NB4 (cell line): Measurements from ENCODE around the gene EMD.
A peak's percentile ranks its signal among the peaks of the same experiment; 100 is the strongest.

Experiments
- DNase-seq: peaks from one replicate; pipeline ENCODE4 v3.0.0; 2010; ENCODE audit warnings: low read depth
- H3K4me3 ChIP-seq: one replicate; pipeline ENCODE4 v1.5.1; 2011; ENCODE audit warnings: mild to moderate bottlenecking, low read depth, low read length, moderate library complexity
- MYC ChIP-seq: IDR thresholded peaks from 2 replicates; pipeline ENCODE4 v1.6.1; 2011; ENCODE audit warnings: low read depth, low read length
- POLR2A ChIP-seq: IDR thresholded peaks from 2 replicates; pipeline ENCODE4 v1.6.1; 2011; ENCODE audit warnings: mild to moderate bottlenecking; ENCODE audit not compliant: insufficient read length; ENCODE audit errors: extremely low read depth
- TF ChIP-seq, protein P1 (sequence below): IDR thresholded peaks from one replicate; pipeline ENCODE4 v1.5.1; 2012; ENCODE audit warnings: low read depth, low read length
- TF ChIP-seq, protein P2 (sequence below): IDR thresholded peaks from 2 replicates; pipeline ENCODE4 v1.6.1; 2011; ENCODE audit warnings: low read depth, low read length

Gene EMD

DNA sequence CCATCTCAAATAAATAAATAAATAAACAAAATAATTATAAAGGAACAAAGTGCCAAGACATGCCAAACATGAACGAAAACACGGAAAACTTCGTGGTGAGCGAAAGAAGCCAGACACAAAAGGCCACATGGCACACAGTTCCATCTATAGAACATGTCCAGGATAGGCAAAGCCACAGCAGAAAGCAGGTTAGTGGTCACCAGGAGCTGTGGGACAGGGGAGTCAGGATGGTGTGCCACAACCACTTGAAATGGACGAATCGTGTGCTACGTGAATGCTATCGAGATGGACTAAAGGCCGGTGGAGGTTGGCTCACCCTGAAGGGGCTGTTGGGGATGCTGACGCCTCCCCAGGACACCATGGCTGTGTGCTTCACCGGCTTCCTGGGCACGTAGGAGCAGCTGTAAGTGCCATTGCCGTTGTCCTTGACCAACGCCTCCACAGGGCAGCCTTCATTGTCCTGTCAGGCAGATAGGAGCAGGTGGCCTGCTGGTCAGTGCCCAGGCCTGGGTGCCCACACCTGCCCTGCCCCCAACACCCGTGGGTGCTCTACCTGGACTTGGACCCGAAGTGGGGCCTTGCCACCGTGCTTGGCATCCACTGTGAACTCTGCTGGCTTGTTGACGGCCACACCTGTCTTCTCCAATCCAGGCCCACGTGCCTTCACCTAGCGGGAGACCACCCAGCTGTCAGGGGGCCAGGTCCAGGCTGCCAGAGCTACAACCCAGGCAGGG is 15.2 kb upstream of the EMD start:
- no peak for DNase-seq
- TF ChIP-seq, protein P1, sequence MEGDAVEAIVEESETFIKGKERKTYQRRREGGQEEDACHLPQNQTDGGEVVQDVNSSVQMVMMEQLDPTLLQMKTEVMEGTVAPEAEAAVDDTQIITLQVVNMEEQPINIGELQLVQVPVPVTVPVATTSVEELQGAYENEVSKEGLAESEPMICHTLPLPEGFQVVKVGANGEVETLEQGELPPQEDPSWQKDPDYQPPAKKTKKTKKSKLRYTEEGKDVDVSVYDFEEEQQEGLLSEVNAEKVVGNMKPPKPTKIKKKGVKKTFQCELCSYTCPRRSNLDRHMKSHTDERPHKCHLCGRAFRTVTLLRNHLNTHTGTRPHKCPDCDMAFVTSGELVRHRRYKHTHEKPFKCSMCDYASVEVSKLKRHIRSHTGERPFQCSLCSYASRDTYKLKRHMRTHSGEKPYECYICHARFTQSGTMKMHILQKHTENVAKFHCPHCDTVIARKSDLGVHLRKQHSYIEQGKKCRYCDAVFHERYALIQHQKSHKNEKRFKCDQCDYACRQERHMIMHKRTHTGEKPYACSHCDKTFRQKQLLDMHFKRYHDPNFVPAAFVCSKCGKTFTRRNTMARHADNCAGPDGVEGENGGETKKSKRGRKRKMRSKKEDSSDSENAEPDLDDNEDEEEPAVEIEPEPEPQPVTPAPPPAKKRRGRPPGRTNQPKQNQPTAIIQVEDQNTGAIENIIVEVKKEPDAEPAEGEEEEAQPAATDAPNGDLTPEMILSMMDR = no peak
- no peak for TF ChIP-seq MYC
- TF ChIP-seq, protein P2, sequence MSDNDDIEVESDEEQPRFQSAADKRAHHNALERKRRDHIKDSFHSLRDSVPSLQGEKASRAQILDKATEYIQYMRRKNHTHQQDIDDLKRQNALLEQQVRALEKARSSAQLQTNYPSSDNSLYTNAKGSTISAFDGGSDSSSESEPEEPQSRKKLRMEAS = no peak
- no peak for TF ChIP-seq POLR2A
- H3K4me3 ChIP-seq = no peak overlapping the region

DNA sequence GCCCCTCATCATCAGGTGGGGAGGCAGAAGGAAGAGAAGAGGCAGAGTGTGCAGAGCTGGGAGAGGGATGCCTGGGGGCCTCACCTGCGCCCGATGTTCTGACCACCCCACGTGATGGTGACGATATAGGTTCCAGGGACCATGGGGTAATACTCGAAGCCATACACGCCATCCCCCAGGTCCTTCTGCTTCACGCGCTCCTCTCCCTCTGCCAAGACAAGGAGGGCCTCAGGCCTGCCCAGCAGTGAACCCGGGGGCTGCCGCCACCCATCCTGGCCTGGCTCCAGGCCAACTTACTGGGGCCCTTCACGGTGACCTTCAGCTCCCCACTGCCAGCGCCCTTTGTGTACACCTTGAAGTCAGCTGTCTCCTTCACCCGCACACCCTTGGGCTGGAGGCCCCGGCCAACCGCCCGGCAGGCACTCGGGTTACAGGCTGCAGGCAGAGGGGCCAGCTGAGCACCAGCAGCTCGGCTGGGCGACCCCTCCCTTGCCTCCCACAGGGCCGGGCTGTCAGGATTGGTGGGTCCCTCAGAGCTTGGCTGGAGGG is 14.0 kb upstream of the EMD start:
- no peak for DNase-seq
- no peak overlapping the region for H3K4me3 ChIP-seq
- TF ChIP-seq, protein P2 = no peak
- TF ChIP-seq POLR2A (no peak), MYC (no peak)
- TF ChIP-seq, protein P1 = no peak

DNA sequence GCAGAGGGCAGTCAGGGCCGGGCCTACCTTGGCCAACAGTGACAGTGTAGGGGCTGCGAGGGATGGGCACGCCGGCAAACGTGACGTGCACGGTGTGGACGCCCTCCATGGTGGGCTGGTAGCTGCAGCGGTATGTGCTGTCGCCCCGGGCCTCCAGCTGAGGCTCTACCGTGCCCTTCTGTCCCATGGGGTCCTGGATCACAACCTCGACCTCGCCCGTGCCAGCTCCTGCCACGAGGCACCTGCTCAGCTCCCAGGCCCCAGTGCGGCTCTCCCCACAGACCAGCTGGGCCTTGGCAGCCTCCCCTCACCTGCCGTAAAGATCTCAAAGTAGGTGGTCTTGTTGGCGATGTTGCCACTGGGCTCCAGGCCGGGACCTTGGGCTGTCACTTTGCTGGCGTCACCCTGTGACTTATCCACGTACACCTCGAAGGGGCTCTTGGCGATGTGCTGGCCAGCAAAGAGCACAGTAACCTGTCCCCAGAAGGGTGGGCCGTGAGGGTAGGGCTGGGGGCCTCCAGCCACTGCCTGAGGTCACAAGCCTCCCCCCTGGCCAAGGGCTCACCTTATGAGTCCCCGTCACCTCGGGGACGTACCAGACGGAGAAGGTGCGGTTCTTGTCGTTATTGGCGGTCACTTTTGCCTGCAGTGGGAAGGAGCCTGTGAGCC is 13.0 kb upstream of the EMD start:
- H3K4me3 ChIP-seq = no peak overlapping the region
- no peak for DNase-seq
- TF ChIP-seq, protein P2 = no peak
- TF ChIP-seq POLR2A = no peak
- TF ChIP-seq, protein P1 = no peak
- no peak for TF ChIP-seq MYC

DNA sequence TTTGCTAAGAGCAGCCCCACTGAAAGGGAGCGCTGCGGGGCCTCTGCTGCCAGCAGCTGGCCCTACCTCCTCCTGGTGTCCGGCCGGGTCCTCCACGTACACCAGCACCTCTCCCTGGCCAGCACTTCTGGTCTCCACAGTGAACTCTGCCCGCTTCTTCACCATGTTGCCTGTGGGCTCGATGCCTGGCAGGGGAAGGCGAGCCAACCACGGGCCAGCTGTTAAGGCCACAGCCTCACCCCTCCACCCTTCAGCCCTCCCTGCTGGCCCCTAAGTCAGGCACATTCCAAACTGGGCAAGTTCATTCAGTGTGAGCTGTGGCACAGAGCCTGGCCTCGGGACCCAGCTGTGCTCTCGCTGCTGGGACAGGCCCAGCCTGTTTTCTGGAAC is 12.4 kb upstream of the EMD start:
- TF ChIP-seq MYC (no peak), POLR2A (no peak)
- TF ChIP-seq, protein P2 = no peak
- TF ChIP-seq, protein P1 = no peak
- no peak overlapping the region for H3K4me3 ChIP-seq
- no peak for DNase-seq

DNA sequence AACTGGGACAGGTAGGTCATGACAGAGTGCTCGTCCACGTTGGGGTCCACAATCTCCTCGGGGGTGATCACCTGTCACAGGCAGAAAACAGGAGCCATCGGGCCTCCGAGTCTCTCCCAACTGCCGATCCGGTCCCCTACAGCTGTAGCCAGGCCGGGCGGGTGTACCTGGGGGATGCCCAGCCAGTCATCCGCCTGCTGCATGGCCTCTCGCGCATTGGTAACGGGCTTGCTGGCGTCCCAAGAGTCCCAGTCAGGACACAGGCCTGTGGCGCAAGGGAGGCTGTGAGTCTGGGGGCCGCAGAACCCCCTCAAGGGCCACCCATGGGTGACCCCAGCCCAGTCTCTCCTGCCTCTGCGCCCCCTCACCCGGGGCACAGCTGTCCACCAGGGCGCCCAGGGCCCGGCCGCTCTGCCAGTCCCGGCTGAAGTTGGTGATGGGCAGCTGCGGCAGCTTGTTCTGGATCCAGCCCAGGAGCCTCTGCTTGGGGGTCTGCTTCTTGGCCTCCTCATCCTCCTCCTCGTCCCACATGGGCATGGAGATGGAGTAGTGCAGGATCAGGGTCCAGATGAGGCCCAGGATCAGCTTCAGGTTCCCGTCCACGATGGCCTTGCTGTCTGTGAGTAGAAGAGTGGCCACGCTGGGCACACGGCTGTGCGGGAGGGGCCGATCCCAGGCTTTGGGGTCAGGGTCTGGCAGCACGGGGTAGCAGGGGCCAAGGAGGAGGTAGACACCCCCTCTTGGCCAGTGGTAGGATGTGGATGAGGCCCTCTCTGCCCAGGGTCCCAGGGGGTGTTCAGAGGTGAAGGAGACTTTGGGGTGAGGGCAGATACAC is 11.4 kb upstream of the EMD start:
- TF ChIP-seq, protein P1 = no peak
- TF ChIP-seq, protein P2 = no peak
- TF ChIP-seq MYC (no peak), POLR2A (no peak)
- DNase-seq = no peak
- H3K4me3 ChIP-seq = peak overlapping the region; percentile 44
